22Rv1 (cell line): ENCODE data around the gene TCF25.

Experiments
- H3K27ac ChIP-seq: fragments of 450-650 bp; 2 replicates; pipeline ENCODE4 v1.5.1; 2017
- ZFX ChIP-seq: fragments of 450-650 bp; IDR thresholded peaks from 2 replicates; pipeline ENCODE4 v1.6.1; 2017; ENCODE audit warnings: antibody characterized with exemption, borderline replicate concordance
- TF ChIP-seq, protein P1 (sequence below): fragments of 450-650 bp; IDR thresholded peaks from 2 replicates; pipeline ENCODE4 v1.5.1; 2017; ENCODE audit warnings: mild to moderate bottlenecking

TCF25 gene

DNA sequence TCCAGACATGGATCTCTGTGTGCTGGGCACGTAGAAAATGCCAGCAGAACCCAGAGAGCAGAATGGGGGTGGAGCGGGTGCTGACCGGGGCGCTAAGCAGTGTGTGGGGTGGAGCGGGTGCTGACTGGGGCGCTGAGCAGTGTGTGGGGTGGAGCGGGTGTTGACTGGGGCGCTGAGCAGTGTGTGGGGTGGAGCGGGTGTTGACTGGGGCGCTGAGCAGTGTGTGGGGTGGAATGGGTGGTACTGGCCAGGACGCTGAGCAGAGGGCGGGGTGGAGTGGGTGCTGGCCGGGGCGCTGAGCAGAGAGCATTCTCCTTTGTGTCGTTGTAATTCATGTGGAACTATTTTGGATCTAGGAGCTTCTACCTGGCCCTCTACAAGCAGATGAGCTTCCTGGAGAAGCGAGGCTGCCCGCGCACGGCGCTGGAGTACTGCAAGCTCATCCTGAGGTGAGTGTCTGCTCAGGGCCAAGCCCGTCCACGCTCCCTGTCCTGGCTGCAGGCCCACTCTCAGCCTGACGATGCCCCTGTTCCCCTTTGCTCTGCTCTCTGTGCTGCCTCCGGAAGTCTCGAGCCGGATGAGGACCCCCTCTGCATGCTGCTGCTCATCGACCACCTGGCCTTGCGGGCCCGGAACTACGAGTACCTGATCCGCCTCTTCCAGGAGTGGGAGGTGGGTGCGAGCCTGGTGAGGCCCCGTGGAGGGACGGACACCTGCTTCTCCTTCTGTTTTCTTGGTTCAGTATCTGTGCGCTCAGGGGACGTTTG lies 25.0 kb downstream of the TCF25 start:
- no peak for TF ChIP-seq ZFX
- H3K27ac ChIP-seq: no peak overlapping the region

DNA sequence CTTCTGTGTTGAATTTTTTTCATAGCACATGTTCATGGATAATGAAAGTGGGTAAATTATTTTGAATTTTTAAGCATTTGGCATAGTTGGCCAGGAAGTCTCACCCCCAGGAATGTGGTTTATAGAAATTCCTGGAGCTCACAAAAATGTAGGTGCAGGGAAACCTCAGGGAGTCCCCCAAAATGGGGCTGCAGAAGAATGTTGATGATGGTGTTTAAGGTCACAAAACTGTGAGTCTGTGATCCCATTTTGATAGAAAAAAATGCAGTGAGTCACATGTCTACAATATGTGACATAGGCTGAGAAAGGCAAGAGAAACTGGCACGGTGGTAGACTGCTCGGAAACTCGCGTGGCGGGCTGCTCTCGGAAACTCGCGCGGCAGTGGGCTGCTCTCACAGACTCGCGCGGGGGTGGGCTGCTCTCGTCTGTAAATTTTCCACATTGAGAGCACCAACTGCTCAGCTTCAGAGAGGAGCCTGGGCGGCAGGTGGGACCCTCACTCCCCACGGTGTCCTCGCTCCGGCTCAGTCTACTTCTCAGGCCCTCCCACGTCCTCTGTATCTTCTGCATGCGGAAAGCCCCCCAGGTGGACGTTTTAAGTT lies 26.6 kb downstream of the TCF25 start:
- H3K27ac ChIP-seq: no peak overlapping the region
- TF ChIP-seq, protein P1, sequence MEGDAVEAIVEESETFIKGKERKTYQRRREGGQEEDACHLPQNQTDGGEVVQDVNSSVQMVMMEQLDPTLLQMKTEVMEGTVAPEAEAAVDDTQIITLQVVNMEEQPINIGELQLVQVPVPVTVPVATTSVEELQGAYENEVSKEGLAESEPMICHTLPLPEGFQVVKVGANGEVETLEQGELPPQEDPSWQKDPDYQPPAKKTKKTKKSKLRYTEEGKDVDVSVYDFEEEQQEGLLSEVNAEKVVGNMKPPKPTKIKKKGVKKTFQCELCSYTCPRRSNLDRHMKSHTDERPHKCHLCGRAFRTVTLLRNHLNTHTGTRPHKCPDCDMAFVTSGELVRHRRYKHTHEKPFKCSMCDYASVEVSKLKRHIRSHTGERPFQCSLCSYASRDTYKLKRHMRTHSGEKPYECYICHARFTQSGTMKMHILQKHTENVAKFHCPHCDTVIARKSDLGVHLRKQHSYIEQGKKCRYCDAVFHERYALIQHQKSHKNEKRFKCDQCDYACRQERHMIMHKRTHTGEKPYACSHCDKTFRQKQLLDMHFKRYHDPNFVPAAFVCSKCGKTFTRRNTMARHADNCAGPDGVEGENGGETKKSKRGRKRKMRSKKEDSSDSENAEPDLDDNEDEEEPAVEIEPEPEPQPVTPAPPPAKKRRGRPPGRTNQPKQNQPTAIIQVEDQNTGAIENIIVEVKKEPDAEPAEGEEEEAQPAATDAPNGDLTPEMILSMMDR: no peak
- TF ChIP-seq ZFX: no peak

DNA sequence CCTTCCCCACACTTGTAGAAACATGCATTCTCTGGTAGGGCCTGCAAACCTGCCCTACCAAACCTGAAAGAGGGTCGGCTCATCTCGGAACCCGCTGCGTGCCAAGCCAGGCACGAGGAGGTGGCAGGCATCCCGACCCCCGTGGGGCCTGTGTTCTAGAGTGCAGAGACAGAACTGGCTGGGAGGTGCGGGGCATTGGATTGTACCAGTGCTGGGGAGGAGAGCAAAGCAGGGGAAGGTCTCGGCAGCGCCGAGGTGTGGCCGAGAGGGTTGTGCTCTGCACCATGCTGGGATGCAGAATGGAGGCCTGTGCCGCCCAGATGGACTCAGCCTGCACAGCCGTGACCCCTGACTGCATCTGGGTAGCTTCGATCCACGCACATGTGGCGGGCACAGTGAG lies 27.5 kb downstream of the TCF25 start:
- TF ChIP-seq, protein P1: no peak
- no peak for TF ChIP-seq ZFX
- H3K27ac ChIP-seq: no peak overlapping the region

DNA sequence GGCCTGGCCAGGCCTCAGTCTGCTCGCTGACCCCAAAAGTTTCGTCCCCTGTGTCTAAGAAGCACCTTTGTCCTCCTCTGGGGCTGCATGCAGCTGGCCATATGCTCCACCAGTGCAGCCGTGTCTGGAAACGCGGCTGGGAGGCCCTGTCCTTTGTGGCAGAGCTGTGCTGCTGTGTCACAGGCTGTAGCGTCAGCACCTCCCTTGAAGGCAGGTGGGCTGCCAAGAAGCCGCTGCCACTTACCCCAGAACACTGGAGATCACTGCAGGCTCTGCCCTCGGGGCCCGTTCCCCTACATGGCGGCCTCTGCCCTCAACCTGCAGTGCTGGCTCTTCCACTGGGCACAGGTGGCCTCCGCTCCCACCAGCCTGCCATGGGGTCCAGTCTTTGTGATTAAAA lies 29.6 kb downstream of the TCF25 start:
- no peak for TF ChIP-seq ZFX
- TF ChIP-seq, protein P1: no peak
- no peak overlapping the region for H3K27ac ChIP-seq

DNA sequence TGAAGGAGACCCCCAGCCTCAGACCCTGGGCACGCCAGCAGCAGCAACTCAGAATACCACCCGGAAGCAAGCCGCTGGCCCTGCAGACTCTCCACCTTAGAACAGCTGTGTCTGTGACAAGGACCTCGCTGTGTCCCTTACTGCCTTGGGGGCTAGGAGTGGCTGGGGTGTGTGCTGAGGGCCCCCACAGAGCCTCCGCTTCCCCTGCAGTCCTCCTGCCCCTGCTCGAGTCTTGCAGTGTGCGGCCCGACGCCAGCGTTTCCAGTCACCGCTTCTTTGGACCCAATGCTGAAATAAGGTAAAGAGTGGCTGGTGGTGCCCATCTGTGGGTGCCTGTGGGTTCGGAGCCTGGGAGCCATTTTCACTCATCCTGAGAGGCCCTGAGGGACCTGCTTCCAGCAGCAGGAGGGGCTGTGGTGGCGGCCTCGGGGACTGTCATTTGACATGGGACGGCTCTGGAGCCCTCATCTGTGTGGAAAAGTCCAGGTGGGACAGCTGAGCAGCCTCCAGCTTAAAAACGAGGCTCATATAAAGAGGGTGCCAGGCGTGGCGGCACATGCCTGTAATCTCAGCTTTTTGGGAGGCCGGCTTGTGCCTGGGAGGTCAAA lies 30.6 kb downstream of the TCF25 start:
- no peak for TF ChIP-seq ZFX
- TF ChIP-seq, protein P1: no peak
- H3K27ac ChIP-seq: no peak overlapping the region

DNA sequence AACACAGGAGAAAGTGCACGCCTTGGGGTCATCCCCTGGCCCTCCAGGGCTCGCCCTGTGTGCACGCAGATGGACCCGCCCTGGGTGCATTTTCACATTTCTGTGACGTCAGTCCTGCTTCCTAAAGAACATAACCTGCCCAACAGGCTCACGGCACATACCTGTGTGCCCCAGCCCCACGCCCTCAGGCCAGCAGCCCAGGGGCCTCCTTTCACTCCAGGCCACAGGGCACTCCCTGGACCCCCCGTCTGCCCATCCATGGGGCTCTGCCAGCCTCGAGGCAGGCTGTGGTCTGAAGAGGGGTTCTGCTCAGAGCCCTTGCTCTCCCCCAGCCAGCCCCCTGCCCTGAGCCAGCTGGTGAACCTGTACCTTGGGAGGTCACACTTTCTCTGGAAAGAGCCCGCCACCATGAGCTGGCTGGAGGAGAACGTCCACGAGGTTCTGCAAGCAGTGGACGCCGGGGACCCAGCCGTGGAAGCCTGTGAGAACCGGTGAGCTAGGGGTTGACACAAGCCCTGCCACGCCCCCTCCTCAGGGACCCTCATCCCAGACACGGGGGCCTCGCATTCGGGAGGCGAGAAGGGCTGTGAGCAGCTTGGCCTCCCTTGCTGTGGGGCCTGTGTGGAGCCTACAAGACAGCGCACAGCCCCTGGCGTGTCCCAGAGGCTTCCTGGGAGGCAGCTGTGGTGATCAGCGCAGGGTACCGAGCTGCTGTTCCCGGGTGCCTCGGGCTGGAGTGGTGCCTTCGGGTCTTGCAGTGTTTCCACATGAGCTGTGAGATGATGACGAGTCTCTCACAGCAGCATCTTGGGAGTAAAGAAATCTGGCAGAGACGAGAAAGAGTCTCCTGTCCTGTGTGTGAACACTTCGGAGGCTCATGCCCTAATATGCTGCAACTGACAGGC lies 31.5 kb downstream of the TCF25 start:
- no peak overlapping the region for H3K27ac ChIP-seq
- TF ChIP-seq, protein P1: no peak
- no peak for TF ChIP-seq ZFX

DNA sequence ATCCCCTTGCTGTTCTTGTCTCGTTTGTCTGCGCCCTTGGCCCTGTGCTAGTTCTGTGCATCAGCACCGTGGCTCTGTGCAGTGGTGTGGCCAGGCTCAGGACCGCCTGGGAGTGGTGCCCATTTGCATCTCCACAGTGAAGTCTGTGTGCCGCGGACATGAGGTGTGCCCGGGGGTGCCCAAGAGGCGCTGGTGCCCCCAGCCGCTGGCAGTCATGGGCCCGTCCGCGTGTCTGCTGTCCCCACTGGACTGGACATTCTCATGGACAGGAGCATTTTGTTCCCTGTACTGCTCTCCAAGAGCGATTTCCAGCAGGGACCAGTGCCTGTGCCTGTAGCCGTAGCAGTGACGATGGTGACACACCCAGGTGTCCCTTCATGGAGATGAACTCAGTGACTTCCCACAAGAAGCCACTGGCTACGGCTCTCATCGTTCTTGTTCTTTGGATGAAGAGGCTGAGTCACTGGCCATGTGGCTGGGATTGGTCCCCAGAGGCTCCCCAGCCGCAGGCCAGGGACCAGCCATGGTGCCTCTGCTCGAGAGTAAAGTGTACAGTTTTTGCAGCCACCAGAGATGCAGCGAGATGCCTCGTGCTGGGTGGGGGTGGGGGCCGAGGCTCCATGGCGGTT lies 32.2 kb downstream of the TCF25 start:
- no peak overlapping the region for H3K27ac ChIP-seq

More for the DNA sequence above, 32.2 kb downstream of the TCF25 start:
- TF ChIP-seq, protein P1: no peak
- TF ChIP-seq ZFX: no peak
